ENCODE measurements around the gene EIF2S3.
"Not testable (repeated sequence)": the region's sequence is repeated elsewhere in the genome, so short reads cannot be mapped to it uniquely, and the experiment has no call there.

GRCh38 chrX:24049643-24050042 lies 5.1 kb upstream of the EIF2S3 start:
- not testable (repeated sequence) for TF ChIP-seq CTCF, POLR2A (IDR thresholded peaks at IDR 0.05)

Data from testis (tissue), 2 donors.